Ectodermal cell (in vitro differentiated cells): ENCODE data around the gene TRPM3.

Source experiments
- H3K27ac ChIP-seq: 2 replicates; pipeline ENCODE4 v1.7.0; 2013; ENCODE audit warnings: mild to moderate bottlenecking, low read depth, low read length; ENCODE audit not compliant: insufficient read depth, poor library complexity, severe bottlenecking
- H3K27me3 ChIP-seq: 2 replicates; pipeline ENCODE4 v1.7.0; 2013; ENCODE audit warnings: mild to moderate bottlenecking, low read length; ENCODE audit not compliant: insufficient read depth, control insufficient read depth, poor library complexity, severe bottlenecking
- H3K36me3 ChIP-seq: one replicate; pipeline ENCODE4 v1.7.0; 2013; ENCODE audit warnings: low read length; ENCODE audit not compliant: control insufficient read depth, insufficient read depth
- H3K4me1 ChIP-seq: one replicate; pipeline ENCODE4 v1.7.0; 2013; ENCODE audit warnings: low read length; ENCODE audit not compliant: control insufficient read depth, insufficient read depth
- H3K4me3 ChIP-seq: 2 replicates; pipeline ENCODE4 v1.7.0; 2013; ENCODE audit warnings: low read depth, low read length, control low read depth; ENCODE audit not compliant: insufficient read depth
- H3K9me3 ChIP-seq: 2 replicates; pipeline ENCODE4 v1.7.0; 2013; ENCODE audit warnings: mild to moderate bottlenecking, low read length, moderate library complexity; ENCODE audit not compliant: control insufficient read depth
- WGBS, 2 experiments: methylation state at CpG; one replicate each; pipeline ENCODE4 v1.1.7; 2013; ENCODE audit warnings: missing lambda C conversion rate in 2 of 2; 5-methylcytosine and 5-hydroxymethylcytosine counted together

Gene TRPM3

DNA sequence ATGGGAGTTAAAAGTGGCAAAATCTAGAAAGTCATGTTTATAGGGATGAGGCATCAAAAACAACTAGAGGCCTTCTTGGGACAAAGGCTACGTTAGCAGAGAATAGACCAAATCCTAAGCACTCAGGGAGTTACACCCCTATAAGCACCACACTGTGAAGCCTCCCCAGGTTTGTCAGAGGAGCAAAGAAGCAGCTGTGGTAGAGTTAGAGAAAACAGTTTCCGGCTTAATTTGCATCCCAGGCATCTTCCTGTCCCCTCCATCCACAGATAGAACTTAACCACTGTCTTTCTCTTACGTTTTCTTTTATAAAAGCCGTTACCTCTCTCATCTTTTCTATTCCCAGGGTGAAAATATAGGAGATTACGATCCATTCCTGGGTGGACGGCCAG lies 518.4 kb downstream of the TRPM3 start:
- Histone ChIP-seq H3K4me1 (no peaks in the 10 kb centered on the region), H3K9me3 (no peaks in the 10 kb centered on the region), H3K36me3 (no peaks in the 10 kb centered on the region), H3K4me3 (no peak overlapping the region), H3K27ac (no peak overlapping the region), H3K27me3 (no peaks in the 10 kb centered on the region)
- WGBS, 2 experiments = 86% methylated on average over 6 of the region's 6 CpGs

DNA sequence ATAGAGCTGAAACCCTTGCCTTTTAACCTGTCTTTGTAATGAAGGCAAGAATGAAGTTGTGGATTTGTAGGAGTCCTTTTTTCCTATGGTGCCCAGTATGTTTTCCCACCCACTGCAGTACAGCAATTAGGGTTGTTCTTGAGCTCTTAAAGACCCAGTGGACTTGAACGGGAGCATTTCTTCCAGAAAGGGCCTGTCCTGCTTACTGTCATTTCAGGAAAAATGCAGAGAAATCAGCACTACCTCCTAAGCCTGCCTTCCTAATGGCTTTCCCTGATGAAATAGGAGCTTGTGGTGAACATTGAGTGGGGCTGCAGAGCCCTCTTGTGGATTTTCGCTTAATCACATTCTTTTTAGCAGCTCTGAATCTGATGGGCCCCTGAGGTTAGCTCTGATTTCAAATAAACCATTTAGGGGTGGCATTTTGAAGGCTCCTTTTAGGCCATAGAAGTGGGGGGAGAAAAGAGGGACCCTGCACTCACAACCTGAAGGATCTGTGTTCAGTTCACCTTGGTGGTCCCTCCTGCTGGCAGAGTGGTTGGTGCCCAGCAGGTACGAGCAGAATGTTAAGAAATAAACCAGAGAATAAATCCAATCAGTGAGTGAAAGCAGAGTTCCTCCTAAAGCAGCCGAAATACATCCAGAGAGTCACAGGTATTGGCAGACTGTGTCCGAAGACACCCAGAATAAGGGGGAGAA lies 519.0 kb downstream of the TRPM3 start:
- 53 to 58% methylated on average over 5 of the region's 5 CpGs for WGBS, 2 experiments
- H3K27me3 ChIP-seq = no peaks in the 10 kb centered on the region
- no peaks in the 10 kb centered on the region for H3K9me3 ChIP-seq
- H3K27ac ChIP-seq = no peak overlapping the region
- no peak overlapping the region for H3K4me3 ChIP-seq
- H3K4me1 ChIP-seq = no peaks in the 10 kb centered on the region
- no peaks in the 10 kb centered on the region for H3K36me3 ChIP-seq

DNA sequence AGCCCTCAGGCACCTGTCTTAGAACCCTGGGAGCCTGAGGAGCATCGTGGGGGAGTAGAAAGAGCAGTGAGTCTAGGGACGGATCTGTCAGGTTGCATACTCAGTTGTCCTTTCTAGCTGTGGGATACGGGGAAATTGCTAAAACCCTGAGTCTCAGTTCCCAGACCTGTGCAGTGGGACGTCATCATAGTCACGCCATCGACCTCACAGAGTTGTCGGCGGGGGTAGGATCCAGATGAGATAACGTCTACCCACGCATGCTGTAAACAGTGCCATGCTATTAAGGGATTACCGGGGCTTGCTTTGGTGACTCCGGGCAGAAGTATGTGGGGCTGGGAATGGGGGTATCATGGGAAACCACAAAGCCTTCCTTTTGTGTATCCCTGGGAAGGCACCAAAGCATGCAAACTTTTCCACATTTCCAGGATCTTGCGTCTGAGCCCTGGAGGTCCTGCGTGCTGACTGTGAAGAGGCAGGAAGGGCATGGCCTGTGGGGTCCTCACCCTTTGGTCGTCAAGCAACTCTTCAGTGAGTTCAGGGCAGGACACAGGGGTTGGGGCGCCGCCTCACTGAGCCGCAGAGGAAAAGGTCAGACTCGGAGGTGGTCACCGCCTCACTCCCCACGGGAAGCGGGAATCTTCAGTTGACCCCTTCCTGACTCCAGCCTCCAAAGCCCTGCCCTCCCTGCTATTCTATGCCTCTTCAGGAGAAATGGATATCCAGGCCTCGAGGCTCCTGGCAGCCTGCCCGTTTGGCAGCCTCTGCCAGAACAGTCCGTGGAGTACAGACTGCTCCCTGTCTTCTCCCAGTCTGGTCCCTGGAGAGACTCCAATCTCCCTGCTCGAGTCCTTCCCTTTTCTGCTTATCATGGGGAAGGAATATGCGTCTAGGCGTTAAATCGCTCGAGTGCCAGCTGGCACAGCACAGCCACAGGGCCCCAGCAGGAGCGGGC lies 520.1 kb downstream of the TRPM3 start:
- H3K4me1 ChIP-seq = no peaks in the 10 kb centered on the region
- no peaks in the 10 kb centered on the region for H3K27me3 ChIP-seq
- no peak overlapping the region for H3K27ac ChIP-seq
- H3K9me3 ChIP-seq = no peaks in the 10 kb centered on the region
- 86 to 89% methylated on average over 31 of the region's 31 CpGs for WGBS, 2 experiments
- no peak overlapping the region for H3K4me3 ChIP-seq
- no peaks in the 10 kb centered on the region for H3K36me3 ChIP-seq

DNA sequence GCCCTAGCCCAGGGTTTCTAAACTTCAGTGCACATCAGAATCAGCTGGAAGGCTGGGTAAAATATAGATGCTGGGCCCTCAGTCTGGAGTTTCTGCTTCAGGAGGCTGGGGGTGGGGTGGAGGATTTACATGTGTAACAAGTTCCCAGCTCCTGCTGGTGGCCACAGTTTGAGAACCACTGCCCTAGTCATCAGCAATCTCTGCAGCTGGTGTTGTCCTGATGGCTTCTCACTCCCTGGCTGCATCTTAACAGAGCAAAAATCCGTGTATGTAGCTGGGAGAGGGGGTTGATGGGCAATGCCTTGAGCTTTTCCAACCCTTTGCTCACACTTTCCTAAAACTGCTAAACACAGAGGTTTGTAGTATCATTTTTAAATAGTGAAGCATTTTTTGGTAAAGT lies 520.9 kb downstream of the TRPM3 start:
- H3K27me3 ChIP-seq = no peaks in the 10 kb centered on the region
- H3K36me3 ChIP-seq = no peaks in the 10 kb centered on the region
- H3K27ac ChIP-seq = no peak overlapping the region
- WGBS, 2 experiments = 36 to 50% methylated on average over 1 of the region's 1 CpG
- H3K9me3 ChIP-seq = no peaks in the 10 kb centered on the region
- H3K4me1 ChIP-seq = no peaks in the 10 kb centered on the region
- H3K4me3 ChIP-seq = no peak overlapping the region

DNA sequence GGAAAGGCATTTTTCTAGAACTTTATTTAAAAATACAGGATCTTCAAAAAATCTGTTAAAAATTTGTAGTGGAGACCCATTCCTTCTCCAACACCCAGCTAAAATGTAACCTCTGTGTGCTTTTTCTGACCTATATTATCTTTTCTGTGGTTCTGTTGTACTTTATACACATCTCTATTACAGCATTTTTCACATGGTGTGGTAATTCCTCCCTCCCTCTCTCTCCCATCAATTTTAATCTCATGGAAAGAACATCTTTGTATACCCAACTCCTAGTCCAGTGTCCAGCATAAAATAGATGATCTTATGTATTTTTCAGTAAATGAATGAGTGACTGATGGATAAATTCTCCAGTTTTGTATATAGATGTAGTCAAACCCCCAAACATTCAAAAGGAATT lies 523.5 kb downstream of the TRPM3 start:
- no peaks in the 10 kb centered on the region for H3K4me1 ChIP-seq
- no peak overlapping the region for H3K4me3 ChIP-seq
- no peak overlapping the region for H3K27ac ChIP-seq
- H3K36me3 ChIP-seq = no peaks in the 10 kb centered on the region
- H3K9me3 ChIP-seq = no peaks in the 10 kb centered on the region
- H3K27me3 ChIP-seq = no peaks in the 10 kb centered on the region

DNA sequence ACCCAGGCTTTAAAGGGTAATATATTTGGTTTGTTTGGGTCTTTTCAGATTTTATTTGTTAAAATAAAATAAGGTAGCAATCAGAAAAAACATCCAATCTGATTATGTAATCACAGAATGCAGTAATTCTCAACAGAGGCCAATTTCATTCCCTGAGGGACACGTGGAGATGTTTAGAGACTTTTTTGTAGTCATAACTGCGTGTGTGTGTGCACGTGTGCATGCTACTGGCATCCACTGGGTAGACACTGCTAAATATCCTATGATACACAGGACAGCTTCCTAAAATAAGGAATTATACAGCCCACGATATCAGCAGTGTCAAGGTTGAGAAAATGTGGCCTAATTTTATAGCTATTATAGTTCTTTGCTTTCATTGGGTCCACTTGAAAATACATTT lies 526.2 kb downstream of the TRPM3 start:
- H3K27me3 ChIP-seq = no peaks in the 10 kb centered on the region
- no peaks in the 10 kb centered on the region for H3K4me1 ChIP-seq
- H3K9me3 ChIP-seq = no peaks in the 10 kb centered on the region
- no peak overlapping the region for H3K4me3 ChIP-seq
- no peak overlapping the region for H3K27ac ChIP-seq
- 97 to 100% methylated on average over 4 of the region's 4 CpGs for WGBS, 2 experiments
- no peaks in the 10 kb centered on the region for H3K36me3 ChIP-seq

DNA sequence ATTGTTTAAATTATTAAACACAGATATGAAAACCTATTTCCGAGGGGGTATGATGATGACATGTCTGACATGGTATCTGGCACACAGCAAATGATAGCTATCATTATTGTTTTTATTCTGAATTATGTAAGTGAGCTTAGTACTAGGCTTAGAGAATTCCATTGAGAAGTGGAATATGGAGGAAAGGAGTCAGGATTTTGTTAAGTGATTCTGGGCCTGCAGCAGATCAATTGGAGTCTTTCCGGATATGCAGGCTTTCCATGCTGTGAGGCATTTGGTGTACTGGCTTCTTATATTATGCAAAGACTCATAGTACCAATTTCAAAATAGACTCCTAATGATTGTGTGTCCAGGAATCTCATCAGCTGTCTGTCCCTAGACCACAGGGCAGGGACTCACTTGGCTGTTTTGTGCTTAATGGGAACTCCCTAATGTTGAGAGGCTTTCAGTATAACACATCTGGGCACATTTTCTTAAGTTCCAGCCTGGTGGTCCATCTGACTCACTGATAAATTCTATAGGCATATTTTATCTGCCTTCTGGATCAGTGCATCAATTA lies 527.0 kb downstream of the TRPM3 start:
- Histone ChIP-seq H3K27me3 (no peaks in the 10 kb centered on the region), H3K4me1 (no peaks in the 10 kb centered on the region), H3K9me3 (no peaks in the 10 kb centered on the region), H3K27ac (no peak overlapping the region), H3K36me3 (no peaks in the 10 kb centered on the region), H3K4me3 (no peak overlapping the region)
- 90 to 92% methylated on average over 2 of the region's 2 CpGs for WGBS, 2 experiments

DNA sequence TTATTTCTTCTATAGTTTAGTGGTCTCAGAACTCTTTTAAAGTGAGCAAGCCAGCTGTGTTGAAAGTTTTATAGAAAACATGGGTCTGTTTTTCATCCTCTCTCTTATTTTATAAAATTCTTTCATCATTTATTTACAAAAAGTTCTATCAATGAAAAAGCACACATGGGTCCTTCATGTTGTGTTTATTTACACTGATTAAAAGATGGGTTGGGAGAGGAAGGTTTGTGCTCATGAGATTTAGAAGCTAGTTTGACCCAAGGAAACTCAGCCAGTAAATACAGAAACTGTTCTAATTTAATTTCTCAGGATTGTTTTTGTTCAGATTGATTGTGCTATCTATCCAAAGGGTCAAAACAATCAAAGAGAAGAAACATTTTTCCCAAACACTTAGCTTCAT lies 528.2 kb downstream of the TRPM3 start:
- no peak overlapping the region for H3K27ac ChIP-seq

DNA sequence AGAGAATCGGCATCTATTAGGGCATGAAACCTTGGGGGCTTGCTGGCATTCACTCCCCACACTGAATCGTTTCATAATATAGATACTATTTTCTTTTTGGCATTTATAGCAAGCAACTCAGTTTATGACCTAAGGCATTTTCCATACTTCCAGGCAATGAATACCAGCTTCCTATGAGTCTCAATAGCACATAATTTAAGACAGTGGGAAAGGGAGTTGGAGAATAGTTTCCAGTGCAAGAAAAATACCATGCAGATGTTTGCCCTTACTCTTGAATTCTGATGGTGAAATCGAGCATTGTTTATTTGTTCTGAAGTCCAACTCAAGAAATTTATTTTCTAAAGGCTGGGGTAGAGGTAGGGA lies 531.1 kb downstream of the TRPM3 start:
- H3K27ac ChIP-seq = no peak overlapping the region
- no peaks in the 10 kb centered on the region for H3K9me3 ChIP-seq
- no peaks in the 10 kb centered on the region for H3K4me1 ChIP-seq
- WGBS, 2 experiments = 94 to 99% methylated on average over 3 of the region's 3 CpGs
- H3K27me3 ChIP-seq = no peaks in the 10 kb centered on the region
- H3K4me3 ChIP-seq = no peak overlapping the region
- H3K36me3 ChIP-seq = no peaks in the 10 kb centered on the region

More for the DNA sequence above, 528.2 kb downstream of the TRPM3 start:
- H3K4me3 ChIP-seq = no peak overlapping the region
- H3K4me1 ChIP-seq = no peaks in the 10 kb centered on the region
- no peaks in the 10 kb centered on the region for H3K36me3 ChIP-seq
- no peaks in the 10 kb centered on the region for H3K9me3 ChIP-seq
- H3K27me3 ChIP-seq = no peaks in the 10 kb centered on the region

DNA sequence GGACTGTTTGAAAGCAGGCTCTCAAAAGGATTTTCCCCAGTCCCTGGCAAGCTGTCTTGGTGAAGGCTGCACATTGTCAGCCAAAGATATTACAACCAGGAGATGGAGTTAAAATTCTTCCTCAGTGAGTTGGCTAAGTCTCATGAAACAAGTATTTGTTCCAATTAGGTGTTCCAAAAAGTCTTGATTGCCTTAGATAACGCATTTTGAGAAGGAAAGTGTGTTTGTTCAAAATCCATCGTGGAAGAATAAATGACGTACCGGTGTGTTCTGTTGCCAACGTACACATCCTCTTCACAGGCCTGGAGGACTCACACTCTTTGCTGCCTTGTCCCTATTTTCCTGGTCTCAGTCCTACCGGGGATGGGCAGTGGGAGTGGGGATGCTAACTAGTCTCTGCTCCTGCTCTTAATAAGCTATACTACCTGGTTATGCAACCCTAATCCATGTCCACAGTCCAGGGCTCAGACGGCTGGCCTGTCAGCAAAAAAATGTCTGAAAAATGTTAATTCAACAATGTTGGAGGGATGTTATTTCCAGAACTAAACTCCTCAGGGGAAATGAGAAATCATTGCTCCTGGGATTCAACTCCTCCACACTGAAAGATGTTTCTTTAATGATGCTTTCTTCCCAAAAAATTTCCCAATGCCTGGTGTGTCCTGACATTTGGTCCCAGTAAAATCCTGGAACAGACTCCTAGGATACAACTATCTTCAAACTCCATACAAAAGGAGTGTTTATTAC lies 531.7 kb downstream of the TRPM3 start:
- H3K9me3 ChIP-seq = no peaks in the 10 kb centered on the region
- no peaks in the 10 kb centered on the region for H3K4me1 ChIP-seq
- no peak overlapping the region for H3K27ac ChIP-seq
- WGBS, 2 experiments = 95 to 96% methylated on average over 7 of the region's 7 CpGs
- H3K27me3 ChIP-seq = no peaks in the 10 kb centered on the region
- H3K4me3 ChIP-seq = no peak overlapping the region
- no peaks in the 10 kb centered on the region for H3K36me3 ChIP-seq
